Hepatocyte (in vitro differentiated cells): Measurements from ENCODE around the gene XYLB. TPM values are rescaled to one million over a fixed set of nuclear protein-coding genes. Genes with fewer than 3 reads are reported as not detected.

Source experiments
- DNase-seq: peaks from one replicate; pipeline ENCODE4 v3.0.0-alpha.2; 2016; ENCODE audit warnings: low spot score
- H2AFZ ChIP-seq: fragments of 200-600 bp; sonication (generic); 2 replicates; pipeline ENCODE4 v1.6.0; 2016; ENCODE audit warnings: antibody characterized with exemption, mild to moderate bottlenecking
- H3K27ac ChIP-seq: fragments of 200-600 bp; sonication (generic); 2 replicates; pipeline ENCODE4 v1.5.1; 2016; ENCODE audit warnings: mild to moderate bottlenecking
- H3K27me3 ChIP-seq: fragments of 200-600 bp; sonication (generic); 2 replicates; pipeline ENCODE4 v1.6.1; 2016
- H3K36me3 ChIP-seq: fragments of 200-600 bp; sonication (generic); replicated peaks from 2 replicates; pipeline ENCODE4 v1.5.1; 2016; ENCODE audit warnings: low read depth; ENCODE audit not compliant: insufficient read depth
- H3K4me1 ChIP-seq: fragments of 200-600 bp; sonication (generic); 2 replicates; pipeline ENCODE4 v1.5.1; 2016; ENCODE audit warnings: mild to moderate bottlenecking, moderate library complexity; ENCODE audit not compliant: insufficient read depth
- H3K4me2 ChIP-seq: fragments of 200-600 bp; sonication (generic); 2 replicates; pipeline ENCODE4 v1.6.0; 2016
- H3K4me3 ChIP-seq: fragments of 200-600 bp; sonication (generic); 2 replicates; pipeline ENCODE4 v1.5.1; 2016; ENCODE audit warnings: mild to moderate bottlenecking
- H3K79me2 ChIP-seq: fragments of 200-600 bp; sonication (generic); 2 replicates; pipeline ENCODE4 v1.6.0; 2017; ENCODE audit warnings: mild to moderate bottlenecking
- H3K9me2 ChIP-seq: fragments of 200-600 bp; sonication (generic); replicated peaks from 2 replicates; pipeline ENCODE4 v1.6.0; 2017; ENCODE audit warnings: mild to moderate bottlenecking; ENCODE audit not compliant: insufficient read depth
- H3K9me3 ChIP-seq: fragments of 200-600 bp; sonication (generic); 2 replicates; pipeline ENCODE4 v1.5.1; 2016; ENCODE audit warnings: low read depth, mild to moderate bottlenecking
- H4K20me1 ChIP-seq: fragments of 200-600 bp; sonication (generic); 2 replicates; pipeline ENCODE4 v1.6.0; 2016; ENCODE audit warnings: mild to moderate bottlenecking; ENCODE audit not compliant: insufficient read depth, poor library complexity, severe bottlenecking
- EZH2 ChIP-seq: fragments of 200-600 bp; sonication (generic); IDR thresholded peaks from 2 replicates; pipeline ENCODE4 v1.6.1; 2016; ENCODE audit warnings: antibody characterized with exemption, mild to moderate bottlenecking, borderline replicate concordance
- EZH2phosphoT487 ChIP-seq: fragments of 200-600 bp; sonication (generic); IDR thresholded peaks from one replicate; pipeline ENCODE4 v1.6.1; 2018; ENCODE audit warnings: antibody characterized with exemption, mild to moderate bottlenecking, low read depth, moderate library complexity; ENCODE audit not compliant: unreplicated experiment, severe bottlenecking
- WGBS: methylation state at CpG from one replicate; pipeline ENCODE4 v1.1.6; 2016; ENCODE audit warnings: low lambda C conversion rate; ENCODE audit errors: missing lambda C conversion rate; 5-methylcytosine and 5-hydroxymethylcytosine counted together
- polyA plus RNA-seq: library from polyadenylated mRNA; unstranded; fragments of >200 nt; fragmentation: Nextera tagmentation; extraction: Ambion mirVana; gene quantifications from 2 replicates; pipeline ENCODE4 v1.2.1, GENCODE V29; 2016
- total RNA-seq: library from RNA; depleted of rRNA; stranded (reverse); fragments of >200 nt; gene quantifications from 2 replicates; pipeline ENCODE4 v1.2.3, GENCODE V29; 2014
- TF ChIP-seq, protein P1 (sequence below): fragments of 200-600 bp; sonication (generic); IDR thresholded peaks from 2 replicates; pipeline ENCODE4 v1.5.1; 2016; ENCODE audit warnings: antibody characterized with exemption, mild to moderate bottlenecking; ENCODE audit not compliant: poor library complexity

XYLB gene
- total and polyA plus RNA-seq, 2 experiments from 2014 or later: 8.2 to 12.5 TPM

DNA sequence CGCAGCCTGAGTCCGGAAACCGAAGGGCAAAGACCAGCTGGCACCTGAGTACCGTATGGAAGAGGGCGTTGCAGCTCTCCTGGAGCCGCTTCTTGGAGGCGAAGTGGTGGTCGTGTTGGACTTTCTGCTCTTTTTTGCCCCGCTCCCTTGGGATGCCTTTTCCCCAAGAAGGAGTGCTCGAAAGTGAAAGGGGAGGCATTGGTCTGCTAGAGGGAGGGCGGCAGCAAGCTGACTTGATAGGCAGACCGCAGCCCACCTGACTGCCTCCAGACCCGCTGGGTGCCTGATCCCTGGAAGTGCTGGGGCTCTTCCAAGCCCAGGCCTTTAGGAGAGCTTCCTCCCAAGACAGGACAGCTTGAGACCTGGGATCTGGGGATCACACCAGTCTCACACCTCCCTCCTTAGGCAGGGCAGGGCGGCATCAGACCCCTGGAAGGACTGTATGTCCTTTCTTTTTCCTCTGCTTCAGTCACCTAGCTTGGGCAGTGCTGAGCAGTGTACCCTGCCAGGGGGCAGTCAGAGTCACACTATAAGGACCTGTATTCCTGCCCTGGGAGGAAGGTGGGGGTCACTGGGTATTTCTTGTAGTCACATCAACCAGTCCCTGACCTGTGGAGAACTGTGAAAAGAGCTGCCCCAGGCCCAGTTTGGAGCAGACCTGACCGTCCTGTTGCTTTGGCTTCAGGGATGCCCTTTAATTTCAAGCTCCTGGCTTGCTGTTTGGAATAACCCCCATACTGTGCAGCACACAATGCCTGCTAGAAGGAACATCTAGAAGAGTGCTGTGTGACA lies 109.2 kb downstream of the XYLB start:
- TF ChIP-seq, protein P1, sequence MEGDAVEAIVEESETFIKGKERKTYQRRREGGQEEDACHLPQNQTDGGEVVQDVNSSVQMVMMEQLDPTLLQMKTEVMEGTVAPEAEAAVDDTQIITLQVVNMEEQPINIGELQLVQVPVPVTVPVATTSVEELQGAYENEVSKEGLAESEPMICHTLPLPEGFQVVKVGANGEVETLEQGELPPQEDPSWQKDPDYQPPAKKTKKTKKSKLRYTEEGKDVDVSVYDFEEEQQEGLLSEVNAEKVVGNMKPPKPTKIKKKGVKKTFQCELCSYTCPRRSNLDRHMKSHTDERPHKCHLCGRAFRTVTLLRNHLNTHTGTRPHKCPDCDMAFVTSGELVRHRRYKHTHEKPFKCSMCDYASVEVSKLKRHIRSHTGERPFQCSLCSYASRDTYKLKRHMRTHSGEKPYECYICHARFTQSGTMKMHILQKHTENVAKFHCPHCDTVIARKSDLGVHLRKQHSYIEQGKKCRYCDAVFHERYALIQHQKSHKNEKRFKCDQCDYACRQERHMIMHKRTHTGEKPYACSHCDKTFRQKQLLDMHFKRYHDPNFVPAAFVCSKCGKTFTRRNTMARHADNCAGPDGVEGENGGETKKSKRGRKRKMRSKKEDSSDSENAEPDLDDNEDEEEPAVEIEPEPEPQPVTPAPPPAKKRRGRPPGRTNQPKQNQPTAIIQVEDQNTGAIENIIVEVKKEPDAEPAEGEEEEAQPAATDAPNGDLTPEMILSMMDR: no peak
- no peak for TF ChIP-seq EZH2
- TF ChIP-seq EZH2phosphoT487: no peak
- peak overlapping the region; percentile 86 for H2AFZ ChIP-seq
- no peaks in the 10 kb centered on the region for H3K27me3 ChIP-seq
- no peak for DNase-seq
- H3K4me2 ChIP-seq: peak overlapping the region; percentile 99
- H3K9me2 ChIP-seq: no peaks in the 10 kb centered on the region
- peak overlapping the region; percentile 20 for H3K4me3 ChIP-seq
- peaks cover 60% of the 10 kb centered on the region for H3K79me2 ChIP-seq
- peak overlapping the region; percentile 93 for H3K27ac ChIP-seq
- no peaks in the 10 kb centered on the region for H3K36me3 ChIP-seq
- 8% methylated on average over 15 of the region's 15 CpGs for WGBS
- peaks cover 41% of the 10 kb centered on the region for H4K20me1 ChIP-seq
- peaks cover 25% of the 10 kb centered on the region for H3K4me1 ChIP-seq
- no peaks in the 10 kb centered on the region for H3K9me3 ChIP-seq

DNA sequence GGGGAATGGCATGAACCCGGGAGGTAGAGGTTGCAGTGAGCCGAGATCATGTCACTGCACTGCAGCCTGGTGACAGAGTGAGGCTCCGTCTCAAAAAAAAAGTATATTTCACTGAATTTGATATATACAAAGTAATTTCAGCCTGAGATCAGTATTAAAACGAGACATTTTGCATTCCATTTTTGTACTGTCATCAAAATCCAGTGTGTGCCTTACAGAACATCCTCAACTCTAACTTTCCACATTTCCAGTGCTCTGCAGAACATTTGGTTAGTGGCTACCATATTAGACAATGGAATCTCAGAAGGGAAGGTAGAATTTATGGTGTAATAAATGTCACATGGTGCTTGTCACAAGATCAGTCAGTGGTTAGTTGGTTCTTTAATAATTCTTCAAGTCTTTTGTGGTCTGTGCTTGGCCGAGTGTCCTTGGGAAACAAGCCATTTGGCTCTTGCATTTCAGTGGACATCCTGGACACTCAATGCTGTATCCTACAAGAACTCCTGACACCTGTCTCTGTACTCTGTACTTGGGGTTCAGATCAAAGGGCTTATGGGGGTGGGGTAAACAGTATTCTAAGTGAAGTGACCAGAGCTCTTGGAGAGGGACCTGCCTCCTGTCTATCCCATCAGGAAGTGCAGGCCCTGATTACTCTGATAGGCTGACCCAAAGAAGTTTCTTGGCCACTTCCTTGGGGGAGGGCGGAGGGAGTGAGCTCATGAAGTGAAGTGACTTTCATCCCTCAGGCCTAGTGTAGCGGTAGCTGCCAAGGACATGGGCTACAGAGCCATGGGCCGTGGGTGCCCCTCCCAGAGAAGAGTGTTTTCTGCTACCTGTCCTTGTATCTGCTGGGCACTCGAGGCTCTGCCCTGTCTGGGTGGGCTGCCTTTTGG lies 110.8 kb downstream of the XYLB start:
- no peak for TF ChIP-seq EZH2phosphoT487
- no peak for TF ChIP-seq EZH2
- TF ChIP-seq, protein P1: no peak
- no peaks in the 10 kb centered on the region for H3K27me3 ChIP-seq
- peaks cover 76% of the 10 kb centered on the region for H3K79me2 ChIP-seq
- no peaks in the 10 kb centered on the region for H3K9me2 ChIP-seq
- H3K9me3 ChIP-seq: no peaks in the 10 kb centered on the region
- H3K27ac ChIP-seq: peak overlapping the region; percentile 68
- H2AFZ ChIP-seq: no peak overlapping the region
- DNase-seq: peak; percentile 28
- peaks cover 50% of the 10 kb centered on the region for H4K20me1 ChIP-seq
- H3K4me1 ChIP-seq: peaks cover 25% of the 10 kb centered on the region
- no peaks in the 10 kb centered on the region for H3K36me3 ChIP-seq
- H3K4me2 ChIP-seq: no peak overlapping the region
- WGBS: 89% methylated on average over 9 of the region's 9 CpGs
- no peak overlapping the region for H3K4me3 ChIP-seq

DNA sequence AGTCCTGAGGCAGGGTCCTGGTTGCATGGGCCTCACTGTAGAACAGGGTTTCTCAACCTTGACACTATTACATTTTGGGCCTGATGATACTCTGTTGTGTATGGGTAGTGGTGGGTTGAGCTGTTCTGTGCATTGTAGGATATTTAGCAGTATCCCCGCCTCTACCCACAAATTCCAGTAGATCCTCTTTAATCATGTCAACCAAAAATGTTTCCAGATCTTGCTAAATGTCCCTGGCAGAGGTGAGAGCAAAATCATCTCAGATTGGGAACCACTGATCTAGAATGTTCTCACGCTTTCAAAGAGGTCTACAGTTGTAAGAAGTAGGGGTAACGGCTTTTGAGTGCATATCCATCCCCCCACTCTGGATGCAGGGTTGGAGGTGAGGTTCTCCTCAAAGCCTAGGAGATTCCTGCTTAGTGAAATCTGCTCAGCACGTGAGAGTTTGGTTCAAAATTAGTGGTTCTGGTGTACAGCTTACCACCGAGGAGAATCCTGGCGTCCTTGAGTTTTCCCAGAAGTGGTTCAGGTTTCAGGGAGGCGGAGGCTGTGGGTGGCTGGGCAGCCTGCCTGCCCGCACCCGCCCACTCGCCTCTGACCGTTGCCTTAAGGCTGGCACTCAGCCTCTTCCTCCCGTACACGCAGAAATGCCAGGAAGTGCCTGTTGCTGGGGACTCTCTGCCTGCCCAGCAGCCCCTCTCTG lies 112.4 kb downstream of the XYLB start:
- WGBS: 78% methylated on average over 13 of the region's 13 CpGs
- H3K4me2 ChIP-seq: no peak overlapping the region
- H2AFZ ChIP-seq: no peak overlapping the region

More for the DNA sequence above, 112.4 kb downstream of the XYLB start:
- no peaks in the 10 kb centered on the region for H3K27me3 ChIP-seq
- H3K4me3 ChIP-seq: no peak overlapping the region
- H3K79me2 ChIP-seq: peaks cover 91% of the 10 kb centered on the region
- no peaks in the 10 kb centered on the region for H3K36me3 ChIP-seq
- peaks cover 54% of the 10 kb centered on the region for H4K20me1 ChIP-seq
- no peak for DNase-seq
- no peak for TF ChIP-seq EZH2
- TF ChIP-seq, protein P1: no peak
- TF ChIP-seq EZH2phosphoT487: no peak
- no peaks in the 10 kb centered on the region for H3K9me2 ChIP-seq
- H3K9me3 ChIP-seq: no peaks in the 10 kb centered on the region
- peaks cover 19% of the 10 kb centered on the region for H3K4me1 ChIP-seq
- no peak overlapping the region for H3K27ac ChIP-seq
